Measurements from ENCODE around the gene ATOSA. TPM values are rescaled to one million over a fixed set of nuclear protein-coding genes. Genes with fewer than 3 reads are reported as not detected.

Gene ATOSA
- total and polyA plus RNA-seq, 8 donors, result 19.4 to 206 (median 60.4) TPM

- no peak for TF ChIP-seq POLR2AphosphoS5 (IDR thresholded peaks at IDR 0.05)
- TF ChIP-seq CTCF (IDR thresholded peaks at IDR 0.05), result no peak
- no peak for TF ChIP-seq POLR2A (IDR thresholded peaks at IDR 0.05)
- TF ChIP-seq EP300 (IDR thresholded peaks at IDR 0.05), result no peak
- Histone ChIP-seq H3K27me3 (no peaks in the 10 kb centered on the region), H3K36me3 (peaks cover 0 to 19% (median 11%) of the 10 kb centered on the region in 4 donors), H3K4me1 (peaks cover 22 to 41% (median 37%) of the 10 kb centered on the region in 4 donors), H3K27ac (peak overlapping the region; percentile 97 to 100 (median 98)), H3K4me3 (peak overlapping the region; percentile 72 to 96 (median 88)), H3K9me3 (no peaks in the 10 kb centered on the region)
- DNase-seq, result peak in 1 of 2 donors; percentile 33
- WGBS, 5 donors, result 20 to 41% (median 39%) methylated on average over 3 of the region's 3 CpGs
- intact Hi-C loops (cut with DNase I; ENCODE audit: low total_unique reads), result no loop called here
Measured at GRCh38 chr15:52680041-52680391, 828 bp upstream of the ATOSA start.

- H3K4me1 ChIP-seq, result peaks cover 23 to 55% (median 48%) of the 10 kb centered on the region in 4 donors
- 0 to 2% (median 1%) methylated on average over 35 to 70 of the region's 70 CpGs for WGBS, 5 donors
- peak; percentile 88 to 89 for DNase-seq
Measured at GRCh38 chr15:52678468-52679231, 538 bp downstream of the ATOSA start.

DNA sequence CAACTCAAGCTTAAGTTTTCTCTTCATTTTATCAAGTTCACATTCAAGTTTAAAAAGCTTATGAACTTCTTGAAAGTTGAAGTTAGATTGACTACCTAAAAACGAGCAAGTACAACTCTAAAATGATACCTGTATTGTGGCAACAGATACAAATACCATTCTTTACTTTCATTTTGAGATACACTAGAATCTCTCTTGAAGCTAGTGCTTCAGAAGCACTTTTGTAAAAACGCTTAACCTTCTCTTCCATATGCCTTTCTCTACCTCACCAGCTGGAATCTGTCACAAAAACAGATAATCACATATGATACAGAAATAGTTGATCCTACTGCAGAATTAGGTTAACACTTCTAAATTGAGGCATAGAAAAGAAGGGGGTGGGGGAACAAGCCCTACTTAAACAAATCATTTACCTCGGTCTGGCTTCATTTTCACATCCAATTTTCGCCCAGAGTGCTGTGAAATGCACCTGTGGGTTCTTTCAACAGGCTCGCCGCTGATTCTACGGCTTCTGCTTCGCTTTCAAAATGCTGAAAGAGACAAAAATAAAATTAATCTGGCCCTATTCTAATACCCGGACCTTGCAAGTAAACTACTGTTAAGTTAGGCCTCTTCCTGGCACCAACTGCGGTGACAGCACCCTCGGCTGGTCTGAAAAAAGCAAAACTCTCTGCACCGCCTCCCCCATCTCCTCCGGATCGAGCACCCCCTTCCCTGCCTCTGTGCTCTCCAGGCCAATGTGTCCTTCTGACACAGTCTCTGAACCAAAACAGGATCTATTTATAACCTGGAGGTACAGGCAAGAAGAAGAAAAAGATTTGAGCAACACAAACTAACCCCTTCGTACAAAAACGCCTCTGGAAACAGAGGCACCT is 1.4 kb downstream of the ATOSA start:
- Histone ChIP-seq H3K36me3 (peaks cover 7 to 33% (median 26%) of the 10 kb centered on the region in 4 donors), H3K9me3 (no peaks in the 10 kb centered on the region), H3K4me3 (peak overlapping the region; percentile 72 to 96 (median 88)), H3K4me1 (peaks cover 32 to 63% (median 56%) of the 10 kb centered on the region in 4 donors), H3K27ac (peak overlapping the region; percentile 97 to 100 (median 98)), H3K27me3 (no peaks in the 10 kb centered on the region)
- TF ChIP-seq CTCF (IDR thresholded peaks at IDR 0.05), result no peak
- no peak for TF ChIP-seq POLR2A (IDR thresholded peaks at IDR 0.05)
- no peak for TF ChIP-seq POLR2AphosphoS5 (IDR thresholded peaks at IDR 0.05)
- TF ChIP-seq EP300 (IDR thresholded peaks at IDR 0.05), result no peak
- intact Hi-C loops (cut with DNase I; ENCODE audit: low total_unique reads), result no loop called here
- peak; percentile 51 to 89 for DNase-seq
- WGBS, 5 donors, result 1 to 2% (median 1%) methylated on average over 16 of the region's 16 CpGs

More at GRCh38 chr15:52678468-52679231, 538 bp downstream of the ATOSA start:
- TF ChIP-seq CTCF (IDR thresholded peaks at IDR 0.05), result no peak
- TF ChIP-seq POLR2AphosphoS5 (IDR thresholded peaks at IDR 0.05), result peak in 2 of 3 donors; percentile 3 to 10
- peaks cover 0 to 25% (median 18%) of the 10 kb centered on the region in 4 donors for H3K36me3 ChIP-seq
- intact Hi-C loops (cut with DNase I; ENCODE audit: low total_unique reads), result no loop called here
- H3K27ac ChIP-seq, result peak overlapping the region; percentile 97 to 100 (median 98)
- peak overlapping the region; percentile 72 to 96 (median 88) for H3K4me3 ChIP-seq
- H3K9me3 ChIP-seq, result no peaks in the 10 kb centered on the region
- no peaks in the 10 kb centered on the region for H3K27me3 ChIP-seq

- 52 to 69% (median 61%) methylated on average over 4 of the region's 4 CpGs for WGBS, 5 donors
- intact Hi-C loops (cut with DNase I; ENCODE audit: low total_unique reads), result no loop called here
- no peaks in the 10 kb centered on the region for H3K9me3 ChIP-seq
- H3K27me3 ChIP-seq, result no peaks in the 10 kb centered on the region
- H3K36me3 ChIP-seq, result peaks cover 27 to 62% (median 54%) of the 10 kb centered on the region in 4 donors
- H3K4me1 ChIP-seq, result peaks cover 35 to 81% (median 65%) of the 10 kb centered on the region in 4 donors
- no peak for TF ChIP-seq POLR2AphosphoS5 (IDR thresholded peaks at IDR 0.05)
- no peak for TF ChIP-seq CTCF (IDR thresholded peaks at IDR 0.05)
- no peak for TF ChIP-seq EP300 (IDR thresholded peaks at IDR 0.05)
- TF ChIP-seq POLR2A (IDR thresholded peaks at IDR 0.05), result no peak
- no peak overlapping the region for H3K27ac ChIP-seq
- peak overlapping the region in 3 of 4 donors; percentile 10 to 96 (median 14) for H3K4me3 ChIP-seq
- DNase-seq, result no peak
Measured at GRCh38 chr15:52674831-52675230, 4.4 kb downstream of the ATOSA start.

Measured in stomach (tissue), 9 donors.